WTC11 (cell line): Measurements from ENCODE around the gene SERBP1.

Experiments used
- CBFB ChIP-seq: sonication (generic); formaldehyde crosslinking; IDR thresholded peaks from 2 replicates; pipeline ENCODE4 v1.8.1; 2022; ENCODE audit warnings: mild to moderate bottlenecking, low read depth, missing genetic modification reagents
- CREM ChIP-seq: sonication (generic); formaldehyde crosslinking; IDR thresholded peaks from 2 replicates; pipeline ENCODE4 v1.8.1; 2022; ENCODE audit warnings: mild to moderate bottlenecking, missing genetic modification reagents, moderate library complexity
- ELF4 ChIP-seq: sonication (generic); formaldehyde crosslinking; IDR thresholded peaks from 2 replicates; pipeline ENCODE4 v1.8.1; 2022; ENCODE audit warnings: low read depth, mild to moderate bottlenecking, moderate library complexity, missing genetic modification reagents
- ETV6 ChIP-seq: sonication (generic); formaldehyde crosslinking; IDR thresholded peaks from 2 replicates; pipeline ENCODE4 v1.8.1; 2022; ENCODE audit warnings: mild to moderate bottlenecking, missing genetic modification reagents
- MAX ChIP-seq: sonication (generic); formaldehyde crosslinking; IDR thresholded peaks from 2 replicates; pipeline ENCODE4 v1.8.0; 2022; ENCODE audit warnings: mild to moderate bottlenecking, missing genetic modification reagents
- NR3C1 ChIP-seq: sonication (generic); formaldehyde crosslinking; conservative IDR thresholded peaks from 2 replicates; pipeline ENCODE4 v1.8.1; 2023; ENCODE audit warnings: low read depth, mild to moderate bottlenecking, missing genetic modification reagents
- OVOL2 ChIP-seq: fragments of 250-450 bp; sonication (Bioruptor Pico); IDR thresholded peaks from 2 replicates; pipeline ENCODE4 v1.9.0; 2021; ENCODE audit warnings: mild to moderate bottlenecking, borderline replicate concordance
- ZNF138 ChIP-seq: sonication (generic); formaldehyde crosslinking; conservative IDR thresholded peaks from 2 replicates; pipeline ENCODE4 v1.8.1; 2022; ENCODE audit warnings: mild to moderate bottlenecking, moderate library complexity, missing genetic modification reagents
- ZNF423 ChIP-seq: fragments of 250-450 bp; sonication (Bioruptor Pico); IDR thresholded peaks from 2 replicates; pipeline ENCODE4 v2.1.2; 2022; ENCODE audit warnings: mild to moderate bottlenecking, moderate library complexity
- TF ChIP-seq, protein P1 (sequence below): fragments of 200-600 bp; IDR thresholded peaks from 2 replicates; pipeline ENCODE4 v1.8.0; 2022; ENCODE audit warnings: antibody characterized with exemption
- TF ChIP-seq, protein P2 (sequence below): sonication (generic); formaldehyde crosslinking; conservative IDR thresholded peaks from 2 replicates; pipeline ENCODE4 v1.8.1; 2023; ENCODE audit warnings: mild to moderate bottlenecking, low read depth, missing genetic modification reagents, moderate library complexity
- TF ChIP-seq, protein P3 (sequence below): sonication (generic); formaldehyde crosslinking; IDR thresholded peaks from 2 replicates; pipeline ENCODE4 v1.8.1; 2023; ENCODE audit warnings: mild to moderate bottlenecking, missing genetic modification reagents, moderate library complexity
- TF ChIP-seq, protein P4 (sequence below): sonication (generic); formaldehyde crosslinking; IDR thresholded peaks from 2 replicates; pipeline ENCODE4 v1.8.0; 2022; ENCODE audit warnings: mild to moderate bottlenecking, missing genetic modification reagents

DNA sequence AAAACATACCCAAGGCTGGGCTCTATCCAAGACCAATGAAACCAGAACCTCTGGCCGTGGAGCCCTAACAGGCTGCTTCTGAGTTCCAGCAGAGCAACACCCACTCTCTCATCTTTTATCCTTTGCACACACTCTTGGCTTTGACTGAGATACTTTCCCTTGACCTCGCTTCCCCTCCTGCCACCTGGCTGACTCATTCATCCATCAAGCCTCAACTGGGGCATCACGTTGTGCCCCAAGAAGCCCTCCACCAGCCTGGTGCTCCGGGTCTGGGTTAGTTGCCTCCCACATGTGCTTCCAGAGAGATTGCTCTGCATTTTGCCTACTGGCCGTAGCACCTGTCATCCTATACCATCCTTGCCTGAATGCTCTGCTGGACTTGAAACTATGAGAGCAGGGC is 34.5 kb upstream of the SERBP1 start:
- TF ChIP-seq, protein P1, sequence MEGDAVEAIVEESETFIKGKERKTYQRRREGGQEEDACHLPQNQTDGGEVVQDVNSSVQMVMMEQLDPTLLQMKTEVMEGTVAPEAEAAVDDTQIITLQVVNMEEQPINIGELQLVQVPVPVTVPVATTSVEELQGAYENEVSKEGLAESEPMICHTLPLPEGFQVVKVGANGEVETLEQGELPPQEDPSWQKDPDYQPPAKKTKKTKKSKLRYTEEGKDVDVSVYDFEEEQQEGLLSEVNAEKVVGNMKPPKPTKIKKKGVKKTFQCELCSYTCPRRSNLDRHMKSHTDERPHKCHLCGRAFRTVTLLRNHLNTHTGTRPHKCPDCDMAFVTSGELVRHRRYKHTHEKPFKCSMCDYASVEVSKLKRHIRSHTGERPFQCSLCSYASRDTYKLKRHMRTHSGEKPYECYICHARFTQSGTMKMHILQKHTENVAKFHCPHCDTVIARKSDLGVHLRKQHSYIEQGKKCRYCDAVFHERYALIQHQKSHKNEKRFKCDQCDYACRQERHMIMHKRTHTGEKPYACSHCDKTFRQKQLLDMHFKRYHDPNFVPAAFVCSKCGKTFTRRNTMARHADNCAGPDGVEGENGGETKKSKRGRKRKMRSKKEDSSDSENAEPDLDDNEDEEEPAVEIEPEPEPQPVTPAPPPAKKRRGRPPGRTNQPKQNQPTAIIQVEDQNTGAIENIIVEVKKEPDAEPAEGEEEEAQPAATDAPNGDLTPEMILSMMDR, result no peak
- TF ChIP-seq ELF4, result no peak
- no peak for TF ChIP-seq ETV6
- TF ChIP-seq CREM (CRISPR knock-in tag), result no peak
- TF ChIP-seq ZNF423 (CRISPR knock-in tag), result no peak
- TF ChIP-seq MAX (CRISPR knock-in tag), result no peak
- TF ChIP-seq, protein P2, sequence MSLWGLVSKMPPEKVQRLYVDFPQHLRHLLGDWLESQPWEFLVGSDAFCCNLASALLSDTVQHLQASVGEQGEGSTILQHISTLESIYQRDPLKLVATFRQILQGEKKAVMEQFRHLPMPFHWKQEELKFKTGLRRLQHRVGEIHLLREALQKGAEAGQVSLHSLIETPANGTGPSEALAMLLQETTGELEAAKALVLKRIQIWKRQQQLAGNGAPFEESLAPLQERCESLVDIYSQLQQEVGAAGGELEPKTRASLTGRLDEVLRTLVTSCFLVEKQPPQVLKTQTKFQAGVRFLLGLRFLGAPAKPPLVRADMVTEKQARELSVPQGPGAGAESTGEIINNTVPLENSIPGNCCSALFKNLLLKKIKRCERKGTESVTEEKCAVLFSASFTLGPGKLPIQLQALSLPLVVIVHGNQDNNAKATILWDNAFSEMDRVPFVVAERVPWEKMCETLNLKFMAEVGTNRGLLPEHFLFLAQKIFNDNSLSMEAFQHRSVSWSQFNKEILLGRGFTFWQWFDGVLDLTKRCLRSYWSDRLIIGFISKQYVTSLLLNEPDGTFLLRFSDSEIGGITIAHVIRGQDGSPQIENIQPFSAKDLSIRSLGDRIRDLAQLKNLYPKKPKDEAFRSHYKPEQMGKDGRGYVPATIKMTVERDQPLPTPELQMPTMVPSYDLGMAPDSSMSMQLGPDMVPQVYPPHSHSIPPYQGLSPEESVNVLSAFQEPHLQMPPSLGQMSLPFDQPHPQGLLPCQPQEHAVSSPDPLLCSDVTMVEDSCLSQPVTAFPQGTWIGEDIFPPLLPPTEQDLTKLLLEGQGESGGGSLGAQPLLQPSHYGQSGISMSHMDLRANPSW (CRISPR knock-in tag), result no peak
- no peak for TF ChIP-seq CBFB (CRISPR knock-in tag)
- no peak for TF ChIP-seq ZNF138 (CRISPR knock-in tag)
- no peak for TF ChIP-seq NR3C1
- TF ChIP-seq OVOL2 (CRISPR knock-in tag), result no peak
- TF ChIP-seq, protein P3, sequence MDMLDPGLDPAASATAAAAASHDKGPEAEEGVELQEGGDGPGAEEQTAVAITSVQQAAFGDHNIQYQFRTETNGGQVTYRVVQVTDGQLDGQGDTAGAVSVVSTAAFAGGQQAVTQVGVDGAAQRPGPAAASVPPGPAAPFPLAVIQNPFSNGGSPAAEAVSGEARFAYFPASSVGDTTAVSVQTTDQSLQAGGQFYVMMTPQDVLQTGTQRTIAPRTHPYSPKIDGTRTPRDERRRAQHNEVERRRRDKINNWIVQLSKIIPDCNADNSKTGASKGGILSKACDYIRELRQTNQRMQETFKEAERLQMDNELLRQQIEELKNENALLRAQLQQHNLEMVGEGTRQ (CRISPR knock-in tag), result no peak
- TF ChIP-seq, protein P4, sequence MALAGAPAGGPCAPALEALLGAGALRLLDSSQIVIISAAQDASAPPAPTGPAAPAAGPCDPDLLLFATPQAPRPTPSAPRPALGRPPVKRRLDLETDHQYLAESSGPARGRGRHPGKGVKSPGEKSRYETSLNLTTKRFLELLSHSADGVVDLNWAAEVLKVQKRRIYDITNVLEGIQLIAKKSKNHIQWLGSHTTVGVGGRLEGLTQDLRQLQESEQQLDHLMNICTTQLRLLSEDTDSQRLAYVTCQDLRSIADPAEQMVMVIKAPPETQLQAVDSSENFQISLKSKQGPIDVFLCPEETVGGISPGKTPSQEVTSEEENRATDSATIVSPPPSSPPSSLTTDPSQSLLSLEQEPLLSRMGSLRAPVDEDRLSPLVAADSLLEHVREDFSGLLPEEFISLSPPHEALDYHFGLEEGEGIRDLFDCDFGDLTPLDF (CRISPR knock-in tag), result no peak
